Choroid plexus epithelial cell (primary cell): ENCODE data around the gene CRYBA2.

Experiments
- DNase-seq: peaks from one replicate; pipeline ENCODE4 v3.0.0-alpha.2; 2010; ENCODE audit warnings: low read depth
- H3K4me3 ChIP-seq: 2 replicates; pipeline ENCODE4 v1.5.1; 2011; ENCODE audit warnings: low read depth, mild to moderate bottlenecking, control low read depth, low read length, moderate library complexity
- CTCF ChIP-seq: conservative IDR thresholded peaks from 2 replicates; pipeline ENCODE4 v1.5.1; 2011; ENCODE audit warnings: low read depth, mild to moderate bottlenecking, control low read depth, inconsistent platforms, low read length, moderate library complexity

Gene CRYBA2

GRCh38 chr2:218960309-218961165, 32.7 kb downstream of the CRYBA2 start:
- no peak overlapping the region for H3K4me3 ChIP-seq

GRCh38 chr2:218959761-218960308, 33.4 kb downstream of the CRYBA2 start:
- TF ChIP-seq CTCF = no peak
- DNase-seq = no peak
- H3K4me3 ChIP-seq = peak overlapping the region; percentile 40

More at GRCh38 chr2:218960309-218961165, 32.7 kb downstream of the CRYBA2 start:
- no peak for TF ChIP-seq CTCF
- DNase-seq = no peak

- peak within 1 kb of the TSS; percentile 40 for H3K4me3 ChIP-seq
- peak; percentile 81 for DNase-seq
- TF ChIP-seq CTCF = no peak
These were observed 34.0 kb downstream of the CRYBA2 start, which contains the start of gene CDK5R2 for GRCh38 chr2:218959141-218959731. CDK5R2 (plus strand) TSS chr2:218959666; CDS start chr2:218959821, 155 bp downstream.

GRCh38 chr2:218958276-218958675, 34.9 kb downstream of the CRYBA2 start:
- no peak for DNase-seq
- H3K4me3 ChIP-seq = no peak overlapping the region
- TF ChIP-seq CTCF = no peak

GRCh38 chr2:218957671-218958070, 35.6 kb downstream of the CRYBA2 start:
- DNase-seq = no peak
- no peak overlapping the region for H3K4me3 ChIP-seq
- no peak for TF ChIP-seq CTCF

- no peak overlapping the region for H3K4me3 ChIP-seq
- TF ChIP-seq CTCF = no peak
These were observed 37.2 kb downstream of the CRYBA2 start for GRCh38 chr2:218956039-218956438.

More at GRCh38 chr2:218956039-218956438, 37.2 kb downstream of the CRYBA2 start:
- DNase-seq = no peak
